ENCODE measurements around the gene HOXB1. TPM values are rescaled to one million over a fixed set of nuclear protein-coding genes. Genes with fewer than 3 reads are reported as not detected.
A peak's percentile ranks its signal among the peaks of the same experiment; 100 is the strongest.

The HOXB1 gene
- total and polyA plus RNA-seq, 2 of the 8 experiments (the other 6 are each of a cell fraction or from before 2014, with no cell fraction given): not detected

DNA sequence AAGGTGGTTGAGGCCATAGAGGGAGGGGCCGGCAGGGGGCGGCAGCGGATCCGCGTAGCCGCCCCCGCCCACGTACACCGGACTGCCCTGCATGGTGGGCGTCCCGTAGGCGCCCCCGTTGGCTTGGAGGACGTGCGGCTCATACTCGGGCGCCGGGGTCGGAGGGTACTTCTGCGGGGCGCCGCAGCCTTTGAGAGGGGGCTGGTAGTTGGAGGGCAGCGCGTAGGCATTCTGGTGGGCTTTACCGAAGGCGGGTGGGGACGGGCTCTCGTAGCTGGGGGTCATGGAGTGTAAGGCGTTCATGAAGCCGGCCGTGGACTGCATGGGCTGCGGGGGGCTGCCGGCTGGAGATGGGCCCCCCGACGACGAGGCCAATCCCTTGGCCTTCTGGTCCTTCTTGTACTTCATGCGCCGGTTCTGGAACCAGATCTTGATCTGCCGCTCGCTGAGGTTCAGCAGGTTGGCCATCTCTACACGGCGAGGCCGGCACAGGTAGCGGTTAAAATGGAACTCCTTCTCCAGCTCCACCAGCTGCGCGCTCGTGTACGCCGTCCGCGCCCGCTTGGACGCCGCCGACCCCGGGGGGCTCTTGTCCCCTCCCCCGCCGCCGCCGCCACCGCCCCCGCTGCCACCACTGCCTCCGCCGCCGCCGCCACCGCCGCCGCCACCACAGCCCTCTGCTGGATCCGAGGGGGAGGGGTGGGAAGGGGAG, 19.8 kb upstream of the HOXB1 start (continued):
- TF ChIP-seq KDM1A (IDR thresholded peaks at IDR 0.05; ENCODE audit: borderline replicate concordance, low read length) (no peak), MAFK (IDR thresholded peaks at IDR 0.05; ENCODE audit: low read depth, low read length) (no peak), YY1 (IDR thresholded peaks at IDR 0.05; ENCODE audit: low read depth, low read length) (no peak), NRF1 (IDR thresholded peaks at IDR 0.05; ENCODE audit: low read depth, low read length) (no peak), EZH2 (IDR thresholded peaks at IDR 0.05; ENCODE audit: low read depth, low read length, severe bottlenecking) (peak; percentile 95), BRCA1 (IDR thresholded peaks at IDR 0.05; ENCODE audit: low read depth, low read length) (no peak), PHF8 (conservative IDR thresholded peaks at IDR 0.05; ENCODE audit: low read depth, low read length) (no peak), SAP30 (IDR thresholded peaks at IDR 0.05; ENCODE audit: insufficient read depth, insufficient replicate concordance, low read length) (no peak), RFX5 (IDR thresholded peaks at IDR 0.05; ENCODE audit: borderline replicate concordance, low read depth, low read length) (no peak), KDM4A (IDR thresholded peaks at IDR 0.05; ENCODE audit: low read depth, low read length, severe bottlenecking) (peak; percentile 24), NANOG (IDR thresholded peaks at IDR 0.05; ENCODE audit: insufficient read depth, low read depth, low read length, poor library complexity, severe bottlenecking) (no peak), TAF7 (optimal IDR thresholded peaks at IDR 0.05; ENCODE audit: borderline replicate concordance, low read depth, low read length) (no peak), SP1 (IDR thresholded peaks at IDR 0.05; ENCODE audit: low read depth, low read length) (no peak)
- TF ChIP-seq, protein P1, sequence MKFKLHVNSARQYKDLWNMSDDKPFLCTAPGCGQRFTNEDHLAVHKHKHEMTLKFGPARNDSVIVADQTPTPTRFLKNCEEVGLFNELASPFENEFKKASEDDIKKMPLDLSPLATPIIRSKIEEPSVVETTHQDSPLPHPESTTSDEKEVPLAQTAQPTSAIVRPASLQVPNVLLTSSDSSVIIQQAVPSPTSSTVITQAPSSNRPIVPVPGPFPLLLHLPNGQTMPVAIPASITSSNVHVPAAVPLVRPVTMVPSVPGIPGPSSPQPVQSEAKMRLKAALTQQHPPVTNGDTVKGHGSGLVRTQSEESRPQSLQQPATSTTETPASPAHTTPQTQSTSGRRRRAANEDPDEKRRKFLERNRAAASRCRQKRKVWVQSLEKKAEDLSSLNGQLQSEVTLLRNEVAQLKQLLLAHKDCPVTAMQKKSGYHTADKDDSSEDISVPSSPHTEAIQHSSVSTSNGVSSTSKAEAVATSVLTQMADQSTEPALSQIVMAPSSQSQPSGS (IDR thresholded peaks at IDR 0.05; ENCODE audit: low read length): no peak
- TF ChIP-seq, protein P2, sequence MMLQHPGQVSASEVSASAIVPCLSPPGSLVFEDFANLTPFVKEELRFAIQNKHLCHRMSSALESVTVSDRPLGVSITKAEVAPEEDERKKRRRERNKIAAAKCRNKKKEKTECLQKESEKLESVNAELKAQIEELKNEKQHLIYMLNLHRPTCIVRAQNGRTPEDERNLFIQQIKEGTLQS (IDR thresholded peaks at IDR 0.05; ENCODE audit: insufficient read depth, low read depth, low read length): no peak
- TF ChIP-seq, protein P3, sequence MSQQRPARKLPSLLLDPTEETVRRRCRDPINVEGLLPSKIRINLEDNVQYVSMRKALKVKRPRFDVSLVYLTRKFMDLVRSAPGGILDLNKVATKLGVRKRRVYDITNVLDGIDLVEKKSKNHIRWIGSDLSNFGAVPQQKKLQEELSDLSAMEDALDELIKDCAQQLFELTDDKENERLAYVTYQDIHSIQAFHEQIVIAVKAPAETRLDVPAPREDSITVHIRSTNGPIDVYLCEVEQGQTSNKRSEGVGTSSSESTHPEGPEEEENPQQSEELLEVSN (IDR thresholded peaks at IDR 0.05): no peak
- TF ChIP-seq, protein P4, sequence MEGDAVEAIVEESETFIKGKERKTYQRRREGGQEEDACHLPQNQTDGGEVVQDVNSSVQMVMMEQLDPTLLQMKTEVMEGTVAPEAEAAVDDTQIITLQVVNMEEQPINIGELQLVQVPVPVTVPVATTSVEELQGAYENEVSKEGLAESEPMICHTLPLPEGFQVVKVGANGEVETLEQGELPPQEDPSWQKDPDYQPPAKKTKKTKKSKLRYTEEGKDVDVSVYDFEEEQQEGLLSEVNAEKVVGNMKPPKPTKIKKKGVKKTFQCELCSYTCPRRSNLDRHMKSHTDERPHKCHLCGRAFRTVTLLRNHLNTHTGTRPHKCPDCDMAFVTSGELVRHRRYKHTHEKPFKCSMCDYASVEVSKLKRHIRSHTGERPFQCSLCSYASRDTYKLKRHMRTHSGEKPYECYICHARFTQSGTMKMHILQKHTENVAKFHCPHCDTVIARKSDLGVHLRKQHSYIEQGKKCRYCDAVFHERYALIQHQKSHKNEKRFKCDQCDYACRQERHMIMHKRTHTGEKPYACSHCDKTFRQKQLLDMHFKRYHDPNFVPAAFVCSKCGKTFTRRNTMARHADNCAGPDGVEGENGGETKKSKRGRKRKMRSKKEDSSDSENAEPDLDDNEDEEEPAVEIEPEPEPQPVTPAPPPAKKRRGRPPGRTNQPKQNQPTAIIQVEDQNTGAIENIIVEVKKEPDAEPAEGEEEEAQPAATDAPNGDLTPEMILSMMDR (IDR thresholded peaks at IDR 0.05; ENCODE audit: control extremely low read depth in 1 of 3, insufficient read depth in 1 of 3, low read depth in 1 of 3, low read length in 3 of 3): peak; percentile 49 to 64 (median 50)
